ENCODE results near the gene HS6ST2. TPM values are rescaled to one million over a fixed set of nuclear protein-coding genes. Genes with fewer than 3 reads are reported as not detected.

Gene HS6ST2

GRCh38 chrX:132603700-132604286 lies 354.6 kb downstream of the HS6ST2 start:
- Histone ChIP-seq H3K9ac (ENCODE audit: low read depth, low read length) (no peak overlapping the region), H3K4me1 (ENCODE audit: control insufficient read depth, insufficient read depth, low read length) (no peaks in the 10 kb centered on the region), H3K4me2 (ENCODE audit: low read length) (no peak overlapping the region), H3K36me3 (ENCODE audit: insufficient read depth, low read length) (no peaks in the 10 kb centered on the region), H3K4me3 (ENCODE audit: low read length) (no peak overlapping the region), H3K27me3 (ENCODE audit: control insufficient read depth, insufficient read depth, low read length) (peaks cover 41% of the 10 kb centered on the region), H3K9me3 (replicated peaks; ENCODE audit: low read length) (no peaks in the 10 kb centered on the region)

- H3K4me1 ChIP-seq (ENCODE audit: control insufficient read depth, insufficient read depth, low read length) = no peaks in the 10 kb centered on the region
- H3K27me3 ChIP-seq (ENCODE audit: control insufficient read depth, insufficient read depth, low read length) = peaks cover 40% of the 10 kb centered on the region
- H3K4me2 ChIP-seq (ENCODE audit: low read length) = no peak overlapping the region
- no peaks in the 10 kb centered on the region for H3K9me3 ChIP-seq (replicated peaks; ENCODE audit: low read length)
- H3K4me3 ChIP-seq (ENCODE audit: low read length) = no peak overlapping the region
- H3K9ac ChIP-seq (ENCODE audit: low read depth, low read length) = no peak overlapping the region
- no peaks in the 10 kb centered on the region for H3K36me3 ChIP-seq (ENCODE audit: insufficient read depth, low read length)
Measured at GRCh38 chrX:132602701-132603100, 355.7 kb downstream of the HS6ST2 start.

- no peaks in the 10 kb centered on the region for H3K9me3 ChIP-seq (replicated peaks; ENCODE audit: low read length)
- no peak overlapping the region for H3K4me2 ChIP-seq (ENCODE audit: low read length)
- H3K4me1 ChIP-seq (ENCODE audit: control insufficient read depth, insufficient read depth, low read length) = no peaks in the 10 kb centered on the region
- H3K9ac ChIP-seq (ENCODE audit: low read depth, low read length) = no peak overlapping the region
- no peaks in the 10 kb centered on the region for H3K36me3 ChIP-seq (ENCODE audit: insufficient read depth, low read length)
- H3K4me3 ChIP-seq (ENCODE audit: low read length) = no peak overlapping the region
- peaks cover 30% of the 10 kb centered on the region for H3K27me3 ChIP-seq (ENCODE audit: control insufficient read depth, insufficient read depth, low read length)
Measured at GRCh38 chrX:132594999-132595398, 363.4 kb downstream of the HS6ST2 start.

- Histone ChIP-seq H3K27me3 (ENCODE audit: control insufficient read depth, insufficient read depth, low read length) (peaks cover 27% of the 10 kb centered on the region), H3K36me3 (ENCODE audit: insufficient read depth, low read length) (no peaks in the 10 kb centered on the region), H3K4me2 (ENCODE audit: low read length) (no peak overlapping the region), H3K9ac (ENCODE audit: low read depth, low read length) (no peak overlapping the region), H3K9me3 (replicated peaks; ENCODE audit: low read length) (no peaks in the 10 kb centered on the region), H3K4me3 (ENCODE audit: low read length) (no peak overlapping the region), H3K4me1 (ENCODE audit: control insufficient read depth, insufficient read depth, low read length) (no peaks in the 10 kb centered on the region)
Measured at GRCh38 chrX:132594129-132594528, 364.3 kb downstream of the HS6ST2 start.

GRCh38 chrX:132592880-132593279 lies 365.5 kb downstream of the HS6ST2 start:
- H3K27me3 ChIP-seq (ENCODE audit: control insufficient read depth, insufficient read depth, low read length) = peaks cover 27% of the 10 kb centered on the region
- no peaks in the 10 kb centered on the region for H3K9me3 ChIP-seq (replicated peaks; ENCODE audit: low read length)

GRCh38 chrX:132591719-132592275 lies 366.6 kb downstream of the HS6ST2 start:
- Histone ChIP-seq H3K4me2 (ENCODE audit: low read length) (no peak overlapping the region), H3K36me3 (ENCODE audit: insufficient read depth, low read length) (no peaks in the 10 kb centered on the region), H3K9me3 (replicated peaks; ENCODE audit: low read length) (no peaks in the 10 kb centered on the region), H3K27me3 (ENCODE audit: control insufficient read depth, insufficient read depth, low read length) (peaks cover 19% of the 10 kb centered on the region), H3K9ac (ENCODE audit: low read depth, low read length) (no peak overlapping the region), H3K4me1 (ENCODE audit: control insufficient read depth, insufficient read depth, low read length) (no peaks in the 10 kb centered on the region), H3K4me3 (ENCODE audit: low read length) (no peak overlapping the region)

More at GRCh38 chrX:132592880-132593279, 365.5 kb downstream of the HS6ST2 start:
- Histone ChIP-seq H3K4me1 (ENCODE audit: control insufficient read depth, insufficient read depth, low read length) (no peaks in the 10 kb centered on the region), H3K9ac (ENCODE audit: low read depth, low read length) (no peak overlapping the region), H3K4me2 (ENCODE audit: low read length) (no peak overlapping the region), H3K36me3 (ENCODE audit: insufficient read depth, low read length) (no peaks in the 10 kb centered on the region), H3K4me3 (ENCODE audit: low read length) (no peak overlapping the region)

GRCh38 chrX:132590350-132591026 lies 367.9 kb downstream of the HS6ST2 start:
- Histone ChIP-seq H3K27me3 (ENCODE audit: control insufficient read depth, insufficient read depth, low read length) (peaks cover 23% of the 10 kb centered on the region), H3K9ac (ENCODE audit: low read depth, low read length) (no peak overlapping the region), H3K36me3 (ENCODE audit: insufficient read depth, low read length) (no peaks in the 10 kb centered on the region), H3K4me1 (ENCODE audit: control insufficient read depth, insufficient read depth, low read length) (no peaks in the 10 kb centered on the region), H3K4me3 (ENCODE audit: low read length) (no peak overlapping the region), H3K4me2 (ENCODE audit: low read length) (no peak overlapping the region), H3K9me3 (replicated peaks; ENCODE audit: low read length) (no peaks in the 10 kb centered on the region)

- no peak overlapping the region for H3K4me2 ChIP-seq (ENCODE audit: low read length)
- no peaks in the 10 kb centered on the region for H3K4me1 ChIP-seq (ENCODE audit: control insufficient read depth, insufficient read depth, low read length)
- no peak overlapping the region for H3K4me3 ChIP-seq (ENCODE audit: low read length)
- no peaks in the 10 kb centered on the region for H3K9me3 ChIP-seq (replicated peaks; ENCODE audit: low read length)
- peaks cover 19% of the 10 kb centered on the region for H3K27me3 ChIP-seq (ENCODE audit: control insufficient read depth, insufficient read depth, low read length)
- H3K36me3 ChIP-seq (ENCODE audit: insufficient read depth, low read length) = no peaks in the 10 kb centered on the region
- H3K9ac ChIP-seq (ENCODE audit: low read depth, low read length) = no peak overlapping the region
Measured at GRCh38 chrX:132584936-132585335, 373.5 kb downstream of the HS6ST2 start.

- Histone ChIP-seq H3K4me2 (ENCODE audit: low read length) (no peak overlapping the region), H3K9ac (ENCODE audit: low read depth, low read length) (no peak overlapping the region), H3K9me3 (replicated peaks; ENCODE audit: low read length) (no peaks in the 10 kb centered on the region), H3K4me1 (ENCODE audit: control insufficient read depth, insufficient read depth, low read length) (no peaks in the 10 kb centered on the region), H3K4me3 (ENCODE audit: low read length) (no peak overlapping the region), H3K27me3 (ENCODE audit: control insufficient read depth, insufficient read depth, low read length) (peaks cover 13% of the 10 kb centered on the region), H3K36me3 (ENCODE audit: insufficient read depth, low read length) (no peaks in the 10 kb centered on the region)
Measured at GRCh38 chrX:132576939-132577338, 381.5 kb downstream of the HS6ST2 start.

Small RNA genes within 50 kb of the gene (small RNA-seq; reads per million reads assigned to genes)
- gene RNU6-98P = 0.98 reads per million, percentile 29 among the genes with 10 or more reads in this experiment
- not detected for gene Z82205.1
